GM18511 (cell line): ENCODE data around the gene BOC.

Experiments
- ATAC-seq: cut with Tn5 transposase; IDR thresholded peaks from one replicate; pipeline ENCODE4 v1.9.1; 2021; ENCODE audit warnings: mild to moderate bottlenecking, moderate library complexity; ENCODE audit not compliant: unreplicated experiment

BOC gene

DNA sequence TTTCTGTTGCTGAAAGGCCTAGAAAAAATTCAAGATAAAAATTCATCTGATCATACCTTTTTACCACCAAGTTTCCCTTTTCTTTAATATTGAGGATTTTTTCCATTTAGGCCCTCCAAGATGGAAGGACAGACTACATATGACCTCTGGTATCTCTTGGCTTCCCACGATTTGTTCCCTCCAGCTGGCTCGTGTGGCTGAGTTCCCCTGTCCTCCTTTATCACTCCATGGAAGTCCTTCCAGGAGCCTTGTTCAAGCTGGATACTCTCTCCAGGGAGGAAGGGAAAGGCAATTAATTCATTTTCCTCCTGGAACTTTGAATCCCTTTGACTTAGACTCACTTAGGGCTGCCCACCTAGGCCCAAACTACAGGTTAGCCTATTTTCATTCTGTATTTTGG, 119.4 kb downstream of the BOC start:
- ATAC-seq: no peak

DNA sequence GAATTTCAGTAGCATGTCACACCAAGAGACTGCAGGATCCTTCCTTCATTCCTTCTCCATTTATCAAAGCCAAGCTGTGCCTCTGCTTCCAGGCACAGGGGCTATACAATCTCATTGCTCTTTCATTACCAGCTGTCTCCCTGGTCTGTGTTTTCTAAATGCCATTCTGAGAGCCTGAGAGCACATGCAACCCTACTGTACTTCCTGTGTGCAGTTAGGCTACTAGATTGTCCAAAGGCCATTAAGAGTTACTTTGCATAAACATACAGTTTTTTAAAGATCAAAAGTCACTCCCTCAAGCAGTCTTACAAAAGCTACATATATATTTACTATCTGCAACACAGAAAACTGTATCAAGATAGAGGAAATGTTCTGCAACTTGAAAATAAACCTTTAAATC, 119.8 kb downstream of the BOC start:
- ATAC-seq: no peak
